Limb (tissue), 2 donors: ENCODE measurements around the gene TPM3.
"Not testable (repeated sequence)": the region's sequence is repeated elsewhere in the genome, so short reads cannot be mapped to it uniquely, and the experiment has no call there.

Experiments
- DNase-seq, 2 donors: peaks; one replicate each; pipeline ENCODE4 v3.0.0-alpha.2; 2016; ENCODE audit errors: extremely low spot score in 2 of 2

The TPM3 gene

DNA sequence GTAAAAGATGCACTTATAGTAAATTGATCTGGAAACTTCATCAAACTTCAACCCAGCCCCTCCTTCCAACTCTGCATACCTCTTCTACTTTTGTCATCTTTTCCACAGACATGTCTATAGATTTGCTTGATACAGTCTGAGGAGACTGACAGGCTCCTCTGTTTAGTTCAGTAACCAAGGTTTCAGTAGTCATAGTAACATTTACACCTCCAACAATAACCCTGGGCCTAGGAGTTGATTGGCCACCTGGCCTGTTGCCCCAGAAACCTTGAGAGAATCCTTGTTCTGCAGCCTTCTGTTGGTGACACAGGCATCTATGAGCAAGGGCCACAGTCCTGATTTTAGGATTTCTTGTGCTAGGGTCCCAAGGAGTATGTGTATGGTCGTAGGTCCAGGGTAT, 14.3 kb upstream of the TPM3 start, which contains the start of gene CFAP141:
Gene CFAP141 (minus strand): TSS at position 138 of the 400 bp plus-strand sequence. CDS start 26 bp downstream, at position 112.
- DNase-seq = no peak

DNA sequence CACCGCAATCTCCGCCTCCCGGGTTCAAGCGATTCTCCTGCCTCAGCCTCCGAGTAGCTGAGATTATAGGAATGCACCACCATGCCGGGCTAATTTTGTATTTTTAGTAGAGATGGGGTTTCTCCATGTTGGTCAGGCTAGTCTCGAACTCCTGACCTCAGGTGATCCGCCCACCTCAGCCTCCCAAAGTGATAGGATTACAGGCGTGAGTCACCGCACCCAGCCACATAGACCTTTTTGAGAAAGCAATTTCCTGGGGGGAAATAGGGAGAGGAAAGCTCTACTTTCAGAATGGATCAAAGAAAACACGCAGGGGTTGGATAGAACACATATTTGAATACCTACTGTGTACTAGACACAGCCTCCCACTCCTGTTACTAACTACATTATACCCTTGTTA, 13.9 kb upstream of the TPM3 start:
- not testable (repeated sequence) for DNase-seq

DNA sequence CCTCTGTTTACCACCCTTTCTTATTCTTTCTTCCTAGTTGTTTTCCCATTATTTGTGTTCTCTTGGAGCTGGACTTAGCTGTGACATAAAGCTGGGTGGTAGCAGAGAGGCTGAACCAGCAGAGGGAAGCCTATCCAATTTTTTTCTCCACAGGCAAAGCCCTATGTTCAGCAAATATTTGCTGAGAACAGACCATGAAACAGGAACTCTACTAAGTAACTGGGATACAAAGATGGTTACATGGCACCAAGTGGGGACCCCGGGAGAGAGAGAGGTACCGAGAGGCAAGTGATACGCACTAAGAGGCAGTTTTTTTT, 7.6 kb upstream of the TPM3 start:
- no peak for DNase-seq

DNA sequence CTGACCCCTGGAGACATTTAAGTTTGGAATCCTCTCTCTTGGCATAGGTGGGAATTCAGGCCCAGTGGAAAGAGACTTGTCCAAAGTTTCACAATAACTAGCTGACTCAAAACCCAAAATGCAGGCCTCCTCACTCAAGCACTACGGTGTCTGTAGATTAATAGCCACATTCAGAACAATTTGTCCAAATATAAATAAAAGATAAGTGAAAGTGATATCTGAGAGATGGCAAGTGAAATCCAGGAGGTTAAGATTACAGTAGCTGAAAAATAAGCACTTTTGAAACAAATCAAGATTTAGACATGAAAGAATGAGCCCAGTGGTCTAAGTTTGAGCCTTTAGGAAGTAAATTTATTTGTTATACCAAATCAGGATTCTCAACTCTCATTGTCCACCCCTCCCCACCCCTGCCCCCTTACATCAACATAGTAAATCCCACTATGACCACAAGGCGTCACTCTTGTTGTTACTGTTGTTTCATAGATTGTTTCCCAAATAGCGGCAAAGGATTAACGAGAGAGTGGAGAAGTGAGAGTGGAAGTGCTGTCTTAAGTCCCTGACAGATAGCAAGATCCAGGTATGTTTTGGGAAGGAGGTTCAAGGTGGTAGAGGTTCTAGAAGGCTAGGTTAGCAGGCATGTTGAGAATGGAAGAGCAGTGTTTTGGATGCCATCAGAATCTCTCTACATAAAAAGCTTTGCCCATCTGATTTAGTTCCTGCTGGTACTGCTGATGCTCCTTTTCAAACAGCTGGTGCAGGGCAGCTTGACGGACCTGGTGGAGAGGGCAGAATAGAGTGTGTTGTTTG, 7.1 kb upstream of the TPM3 start:
- DNase-seq = peak in 1 of 2 donors; percentile 58

DNA sequence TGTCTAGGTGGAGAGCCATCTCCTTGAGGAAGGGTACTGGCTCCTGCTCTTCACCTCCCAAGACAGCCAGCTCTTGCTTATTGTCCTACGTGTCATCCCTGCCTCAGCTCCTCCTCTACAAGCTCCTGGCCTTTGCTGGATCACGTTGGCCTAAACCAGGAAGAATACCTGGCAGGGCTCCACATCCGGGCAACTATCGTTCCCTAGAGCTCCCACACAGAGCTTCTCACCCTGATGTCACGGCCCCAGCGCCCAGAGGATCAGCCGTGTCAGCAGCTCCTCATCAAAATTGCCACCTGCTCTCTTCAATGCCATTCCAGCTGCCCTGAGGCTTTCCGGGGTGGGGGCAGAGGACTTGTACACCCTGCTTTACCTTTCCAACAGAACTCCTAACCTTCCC, 1.9 kb upstream of the TPM3 start:
- no peak for DNase-seq

DNA sequence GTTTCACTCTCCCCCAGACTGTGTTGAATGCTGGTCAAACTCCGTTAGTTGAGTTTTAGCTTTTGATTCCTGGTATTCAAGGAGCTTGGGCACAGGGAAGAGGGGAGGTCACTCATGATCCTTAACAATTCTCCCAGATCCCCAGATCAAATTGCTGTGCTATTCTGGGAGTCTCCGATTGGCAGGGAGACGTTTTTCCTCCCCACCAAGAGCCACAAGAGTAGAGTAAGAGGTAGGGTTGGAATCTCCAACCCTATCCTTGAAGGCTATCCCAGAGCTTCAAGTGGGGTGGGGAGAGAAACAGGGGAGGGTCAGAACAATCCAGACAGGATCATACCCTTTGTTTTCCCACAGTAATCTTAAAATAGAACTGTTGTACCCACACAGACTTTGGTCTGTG, 576 bp upstream of the TPM3 start:
- DNase-seq = no peak

DNA sequence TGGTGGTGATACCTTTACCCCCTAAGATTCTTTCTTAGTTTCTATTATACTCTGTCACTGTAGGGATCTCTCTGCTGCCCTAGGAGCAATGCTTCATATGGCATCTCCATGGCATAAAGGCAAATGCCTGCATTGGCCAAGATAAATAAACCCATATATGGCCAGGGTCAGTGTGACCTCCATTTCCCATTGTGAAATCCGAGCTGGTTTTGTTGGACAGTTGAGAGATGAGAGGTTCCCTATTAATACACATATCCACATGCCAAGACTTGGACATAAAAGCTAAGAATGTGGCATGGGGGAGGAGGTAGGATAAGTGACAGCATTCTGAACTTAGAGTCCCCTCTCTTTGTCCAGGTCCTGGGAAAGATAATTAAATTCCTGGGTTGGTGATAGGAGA, 1.4 kb downstream of the TPM3 start:
- no peak for DNase-seq

DNA sequence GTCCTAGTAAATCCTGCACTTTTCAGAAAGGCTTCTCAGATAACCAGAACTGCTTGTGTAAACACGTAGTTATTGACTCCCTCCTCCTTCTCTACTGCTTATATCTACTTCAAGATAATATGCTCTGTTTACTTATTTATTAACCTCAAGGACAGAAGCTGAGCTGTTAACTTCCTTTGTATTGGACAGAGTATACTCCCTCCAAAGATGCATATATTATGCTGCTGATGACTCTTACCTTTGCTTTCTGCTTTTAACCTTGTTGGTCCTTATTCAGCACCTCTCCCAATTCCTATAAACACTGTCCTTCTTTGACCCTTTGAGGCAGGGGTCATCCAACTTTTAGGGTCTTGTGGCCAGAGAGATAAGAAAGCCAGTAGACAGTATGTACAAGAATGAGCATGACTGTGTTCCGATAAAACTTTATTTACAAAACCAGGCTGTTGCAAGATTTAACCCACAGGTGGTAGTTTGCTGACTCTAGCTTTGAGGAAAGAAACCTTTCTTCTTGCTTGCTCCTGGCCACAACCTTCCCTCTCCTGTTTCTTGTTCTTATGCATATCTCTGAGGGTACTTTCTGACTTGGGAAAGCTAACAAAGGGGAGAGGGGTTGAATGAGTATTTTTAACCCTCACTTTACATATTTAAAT, 4.9 kb downstream of the TPM3 start:
- DNase-seq = no peak

DNA sequence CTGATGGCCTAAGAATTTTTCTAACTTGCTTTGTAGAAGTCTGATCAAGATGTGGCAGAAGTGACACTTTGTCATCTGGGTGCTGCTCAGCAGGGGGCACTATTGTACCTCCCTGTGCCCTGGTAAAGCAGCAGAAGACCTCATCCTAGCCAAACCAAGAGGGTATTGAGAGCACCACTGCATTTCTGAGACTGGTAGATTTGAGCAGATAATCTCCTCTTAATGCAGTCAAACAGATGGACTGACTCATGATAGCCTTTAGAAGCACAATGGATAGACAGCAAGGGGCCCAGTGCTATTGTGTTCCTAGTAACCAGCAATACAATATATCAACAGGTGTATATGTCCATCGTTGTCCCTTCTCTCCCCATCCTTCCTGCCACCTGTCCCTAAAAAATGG, 5.7 kb downstream of the TPM3 start:
- no peak for DNase-seq

DNA sequence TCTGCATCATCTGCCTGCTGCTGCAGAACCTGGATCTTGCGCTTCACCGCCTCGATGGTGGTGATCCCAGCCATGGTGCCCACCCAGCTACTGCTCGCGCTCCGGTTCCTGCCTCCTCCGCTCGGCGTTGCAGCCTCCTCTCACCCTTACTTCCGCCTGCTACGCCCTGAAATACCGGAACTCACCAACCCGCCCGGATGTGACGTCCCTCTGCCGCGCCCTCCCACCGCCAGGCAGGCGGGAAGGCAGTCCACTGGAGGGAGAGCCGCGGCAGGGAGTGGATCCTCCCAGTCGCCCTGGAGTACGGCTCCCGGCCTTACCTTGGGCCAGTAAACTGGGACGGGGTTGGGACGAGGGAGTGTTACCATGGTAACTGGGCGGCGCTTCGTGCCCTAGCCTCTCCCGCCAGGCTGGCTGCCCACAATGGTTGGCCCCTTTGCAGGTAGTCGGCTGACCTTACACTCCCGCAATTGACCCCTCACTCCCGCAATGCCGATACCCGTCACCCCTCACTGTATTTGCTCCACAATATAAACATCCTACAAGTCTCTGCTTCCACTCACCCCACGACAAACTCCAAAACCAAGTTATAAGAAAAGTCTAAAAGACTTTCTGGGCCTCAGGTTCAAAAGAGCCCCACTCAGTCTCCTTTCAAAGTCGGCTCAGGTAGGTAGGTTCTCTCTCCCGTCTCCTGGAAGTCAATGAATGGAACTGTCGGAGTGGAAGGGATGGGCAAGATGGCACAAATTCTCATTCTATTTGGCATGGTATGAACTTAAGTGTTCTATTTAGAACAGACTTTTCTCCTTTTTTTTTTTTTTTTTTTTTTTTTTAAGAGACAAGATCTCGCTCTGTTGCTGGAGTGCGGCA, 8.6 kb downstream of the TPM3 start:
- DNase-seq = peak; percentile 95 to 98

DNA sequence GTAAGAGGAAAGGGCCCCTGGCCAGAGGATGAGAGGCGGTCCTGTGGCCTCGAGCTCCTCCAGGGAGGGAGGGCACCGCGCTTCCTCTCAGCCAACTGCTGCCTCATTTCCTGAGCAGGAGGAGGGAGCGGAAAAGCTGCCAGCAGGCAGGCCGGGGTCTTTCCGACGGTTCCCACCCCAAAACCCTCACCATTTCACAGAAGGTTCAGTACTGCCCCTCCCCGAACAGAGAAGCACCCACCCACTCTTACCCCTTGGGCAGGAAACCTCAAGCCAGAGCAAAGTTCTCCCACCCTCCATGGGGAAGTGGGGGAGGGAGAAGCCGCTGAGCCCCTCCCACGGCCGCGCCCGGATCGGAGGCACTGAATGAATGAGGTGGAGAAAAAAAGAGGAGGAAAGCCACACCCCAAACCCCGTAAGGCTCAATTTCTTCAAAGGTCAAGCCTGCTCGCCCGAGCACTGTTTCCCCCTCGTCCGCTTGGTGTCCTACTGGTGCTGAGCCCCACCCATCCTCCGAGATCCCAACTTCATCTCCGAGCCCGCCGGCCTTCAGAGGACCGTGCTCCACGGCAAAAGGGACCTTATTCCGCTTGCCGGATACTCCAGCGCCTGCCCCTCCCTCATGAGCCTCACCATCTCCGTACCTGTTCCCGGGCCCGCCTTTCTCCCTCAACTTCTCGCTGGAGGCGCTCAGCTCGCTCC, 9.4 kb downstream of the TPM3 start:
- peak; percentile 54 to 78 for DNase-seq

DNA sequence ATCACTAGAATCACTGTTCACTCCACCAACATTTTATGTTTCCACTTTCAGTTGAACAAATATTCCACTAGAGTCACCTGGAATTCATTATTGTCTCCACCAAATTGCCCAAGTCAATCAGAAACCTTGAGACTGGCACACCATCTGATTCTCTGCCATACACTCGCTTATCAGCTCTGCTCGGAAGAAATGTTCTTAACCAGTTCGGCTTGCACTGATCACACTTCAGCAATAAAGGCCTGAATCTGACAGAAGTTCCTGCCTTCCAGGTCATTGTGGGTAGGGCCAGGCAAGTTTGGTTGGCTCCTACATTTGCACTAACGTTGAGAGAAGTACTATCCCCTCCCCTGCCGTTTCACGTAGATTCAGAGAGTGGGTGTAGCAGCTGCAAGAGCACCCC, 10.0 kb downstream of the TPM3 start:
- no peak for DNase-seq

DNA sequence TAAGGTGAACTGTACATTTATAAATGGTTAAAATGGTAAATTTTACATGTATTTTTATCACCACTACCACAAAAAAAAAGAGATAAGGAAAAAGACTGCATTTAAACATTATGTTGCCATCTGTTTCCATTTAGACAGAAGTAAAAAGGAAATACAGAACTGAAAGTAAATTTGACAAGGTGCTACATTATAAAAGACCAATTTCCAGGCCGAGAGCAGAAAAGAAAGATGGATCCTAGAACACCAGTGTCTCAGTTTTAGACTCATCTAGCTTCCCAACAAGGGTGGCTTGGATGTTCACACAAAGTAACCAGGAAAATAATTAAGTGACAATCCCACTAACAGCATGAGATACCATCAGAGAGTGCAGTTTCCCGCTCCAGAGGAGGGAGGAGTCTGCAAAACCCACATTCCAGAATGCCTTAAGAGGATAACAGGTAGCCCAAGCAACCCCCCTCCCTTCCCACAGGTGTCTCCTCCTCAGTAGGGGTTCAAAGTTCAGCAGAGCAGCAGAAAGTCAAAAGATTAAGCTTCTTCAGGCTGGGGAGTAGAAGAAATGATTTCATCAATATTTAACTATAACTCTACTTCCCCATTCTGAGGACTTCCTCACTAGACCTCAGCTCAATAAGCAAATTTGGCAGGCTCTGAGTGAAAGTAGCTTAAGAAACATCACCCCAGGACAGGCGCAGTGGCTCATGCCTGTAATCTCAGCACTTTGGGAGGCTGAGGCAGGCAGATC, 11.8 kb downstream of the TPM3 start:
- no peak for DNase-seq

DNA sequence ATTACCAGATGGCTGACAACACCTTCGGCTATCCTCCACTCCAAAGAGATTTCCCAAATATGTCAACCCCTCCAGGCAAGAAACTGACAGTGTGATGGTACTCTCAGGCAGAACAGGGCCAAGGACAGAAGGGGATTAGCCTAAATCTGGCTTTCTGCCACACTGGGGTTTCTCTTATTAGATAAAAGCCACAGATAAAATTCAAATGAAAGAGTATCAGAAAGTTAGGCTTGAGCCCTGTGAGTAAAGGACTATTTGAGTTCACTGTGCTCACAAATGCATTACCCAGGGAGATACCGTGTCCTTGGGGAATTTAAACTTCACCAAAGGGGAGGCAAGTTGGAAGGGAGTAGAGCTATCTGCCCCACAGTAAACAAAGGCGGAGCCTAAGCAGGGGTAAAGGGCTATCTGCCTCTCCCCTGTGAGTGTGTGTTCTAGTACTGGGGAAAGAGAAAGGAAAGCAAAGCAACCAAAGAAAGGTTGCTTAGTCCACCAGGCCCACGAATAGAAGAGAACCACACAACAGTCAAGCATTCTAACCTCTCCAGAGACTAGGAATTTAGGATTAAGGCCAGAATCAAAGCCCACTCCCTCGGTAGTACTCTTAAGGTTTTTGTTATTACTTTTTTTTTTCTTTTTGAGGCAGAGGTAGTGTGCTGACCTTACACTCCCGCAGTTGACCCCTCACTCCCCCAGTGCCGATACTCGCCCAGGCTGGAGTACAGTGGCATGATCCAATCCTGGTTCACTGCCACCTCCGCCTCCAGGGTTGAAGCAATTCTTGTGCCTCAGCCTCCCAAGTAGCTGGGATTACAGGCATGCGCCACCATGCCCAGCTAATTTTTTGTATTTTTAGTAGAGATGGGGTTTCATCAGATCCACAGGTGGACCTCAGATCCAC, 12.7 kb downstream of the TPM3 start:
- DNase-seq = no peak

DNA sequence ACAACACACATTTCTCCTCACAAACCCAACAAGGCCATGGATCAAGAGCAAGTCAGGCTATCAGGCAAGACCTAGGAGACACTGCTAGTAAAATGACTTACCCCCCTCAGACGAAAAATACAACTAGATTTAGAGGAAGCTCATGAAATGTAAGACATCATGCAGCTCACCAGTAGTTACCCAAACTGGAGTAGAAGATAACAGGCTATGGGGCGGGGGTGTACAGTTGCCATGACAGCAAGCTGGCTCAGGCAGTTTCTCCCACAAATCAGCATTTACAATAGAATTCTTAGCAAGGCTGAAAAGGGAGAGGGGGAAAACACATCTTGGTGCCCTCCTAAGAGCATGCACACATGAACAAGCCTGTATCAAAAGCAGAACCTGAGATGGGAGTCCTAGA, 13.9 kb downstream of the TPM3 start:
- DNase-seq = no peak

DNA sequence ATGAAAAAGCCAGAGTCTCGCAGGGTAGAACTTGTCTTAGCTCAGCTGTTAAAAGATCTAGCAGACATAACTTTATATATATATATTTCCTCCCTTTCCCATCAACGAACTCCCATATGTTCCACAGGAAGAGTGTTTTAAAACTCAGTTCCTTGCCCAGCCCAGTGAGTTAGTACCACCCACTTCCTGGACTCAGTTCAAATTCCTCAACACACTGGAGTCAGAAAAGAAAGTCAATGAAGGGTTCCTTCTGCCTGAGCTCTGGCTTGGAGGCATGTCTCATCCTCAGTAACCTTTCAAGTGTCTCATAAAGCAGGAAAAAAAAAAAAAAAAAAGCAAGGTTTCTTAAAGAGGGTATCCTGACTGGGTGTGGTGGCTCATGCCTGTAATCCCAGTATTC, 15.6 kb downstream of the TPM3 start:
- peak in 1 of 2 donors; percentile 45 for DNase-seq

DNA sequence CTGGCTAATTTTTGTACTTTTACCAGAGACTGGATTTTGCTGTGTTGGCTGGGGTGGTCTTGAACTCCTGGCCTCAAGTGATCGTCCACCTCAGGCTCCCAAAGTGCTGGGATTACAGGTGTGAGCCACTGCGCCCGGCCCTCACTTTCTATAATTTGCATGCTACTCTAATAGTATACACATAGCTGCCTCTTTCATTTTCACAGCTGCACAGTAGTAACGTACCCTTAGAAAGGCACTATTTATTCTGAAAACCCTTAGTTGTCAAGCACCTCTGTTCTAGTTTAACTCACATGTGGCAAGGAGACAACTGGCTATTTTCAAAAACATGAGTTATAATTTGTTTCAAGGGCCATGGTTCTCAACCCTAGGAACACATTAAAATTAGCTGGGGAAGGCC, 17.2 kb downstream of the TPM3 start:
- DNase-seq = no peak

DNA sequence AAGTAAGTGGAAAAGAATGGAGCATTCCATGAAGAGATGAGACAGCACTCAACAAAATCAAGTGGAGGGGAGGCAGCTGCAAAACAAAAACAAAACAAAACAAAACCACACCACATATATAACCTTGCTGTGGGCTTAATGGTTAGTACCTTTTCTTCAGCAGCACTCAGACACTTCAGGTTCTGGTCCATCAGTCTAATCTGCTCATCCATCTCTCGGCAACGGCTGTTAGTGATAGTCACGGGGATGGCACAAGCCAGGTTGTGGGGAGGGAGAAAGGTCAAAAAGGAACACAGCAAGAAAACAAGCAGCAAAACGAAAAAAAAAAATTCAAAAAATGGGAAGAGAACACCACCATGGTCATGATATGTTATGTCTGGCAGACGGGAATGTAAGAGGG, 20.0 kb downstream of the TPM3 start:
- no peak for DNase-seq

DNA sequence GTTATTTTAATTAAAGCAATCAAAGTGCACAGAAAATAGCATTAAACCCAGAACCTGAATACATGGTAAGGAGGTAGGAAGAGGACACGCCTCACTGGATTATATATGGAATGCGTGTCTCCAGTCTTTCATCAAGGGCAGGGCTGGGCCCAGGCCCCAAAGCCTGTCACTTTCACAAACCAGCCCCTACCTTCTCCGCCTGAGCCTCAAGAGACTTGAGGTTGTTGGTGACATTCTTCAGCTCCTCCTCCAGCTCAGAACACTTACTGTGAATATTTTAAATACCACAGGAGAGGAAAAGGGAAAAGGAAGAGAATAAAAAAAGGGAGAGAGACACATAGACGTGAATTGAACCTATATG, 20.7 kb downstream of the TPM3 start:
- no peak for DNase-seq
